Upper lobe of right lung (tissue), 1 donor: ENCODE results near the gene NAT8L. TPM values are rescaled to one million over a fixed set of nuclear protein-coding genes. Genes with fewer than 3 reads are reported as not detected.

Experiments used
- ATAC-seq: fragments of 200-7000 bp; cut with Tn5 transposase; one replicate; pipeline ENCODE4 v1.9.1; 2020; ENCODE audit warnings: mild to moderate bottlenecking, moderate library complexity
- DNase-seq: peaks from one replicate; pipeline ENCODE4 v3.0.0-alpha.2; 2020
- H3K27ac ChIP-seq: fragments of 200-600 bp; one replicate; pipeline ENCODE4 v1.8.0; 2022
- H3K27me3 ChIP-seq: fragments of 200-600 bp; one replicate; pipeline ENCODE4 v1.8.0; 2022; ENCODE audit warnings: mild to moderate bottlenecking
- H3K36me3 ChIP-seq: fragments of 200-600 bp; one replicate; pipeline ENCODE4 v1.8.0; 2022
- H3K4me1 ChIP-seq: fragments of 200-600 bp; one replicate; pipeline ENCODE4 v1.8.0; 2022
- H3K4me3 ChIP-seq: fragments of 200-600 bp; one replicate; pipeline ENCODE4 v1.8.0; 2022; ENCODE audit warnings: mild to moderate bottlenecking
- H3K9me3 ChIP-seq: fragments of 200-600 bp; one replicate; pipeline ENCODE4 v1.8.0; 2022
- intact Hi-C: fragments of 100-400 bp; cut with DNase I; formaldehyde crosslinking; loops from one replicate; pipeline ENCODE4 v1.11.0; 2022
- total RNA-seq: library from RNA; stranded (reverse); fragmentation: NEBNext Ultra II Directional; extraction: Animal tissue kit (Norgen Biotek cat#: 25700); gene quantifications from one replicate; pipeline ENCODE4 v1.2.1, GENCODE V29; 2021
- TF ChIP-seq, protein P1 (sequence below): fragments of 200-600 bp; IDR thresholded peaks from one replicate; pipeline ENCODE4 v1.8.0; 2022; ENCODE audit warnings: antibody characterized with exemption
- donor health status: DM: no; HTN: yes; CAD: no; lungs with severe emphysema.

Gene NAT8L
- total RNA-seq, 1 donor from 2014 or later = 0.46 TPM

DNA sequence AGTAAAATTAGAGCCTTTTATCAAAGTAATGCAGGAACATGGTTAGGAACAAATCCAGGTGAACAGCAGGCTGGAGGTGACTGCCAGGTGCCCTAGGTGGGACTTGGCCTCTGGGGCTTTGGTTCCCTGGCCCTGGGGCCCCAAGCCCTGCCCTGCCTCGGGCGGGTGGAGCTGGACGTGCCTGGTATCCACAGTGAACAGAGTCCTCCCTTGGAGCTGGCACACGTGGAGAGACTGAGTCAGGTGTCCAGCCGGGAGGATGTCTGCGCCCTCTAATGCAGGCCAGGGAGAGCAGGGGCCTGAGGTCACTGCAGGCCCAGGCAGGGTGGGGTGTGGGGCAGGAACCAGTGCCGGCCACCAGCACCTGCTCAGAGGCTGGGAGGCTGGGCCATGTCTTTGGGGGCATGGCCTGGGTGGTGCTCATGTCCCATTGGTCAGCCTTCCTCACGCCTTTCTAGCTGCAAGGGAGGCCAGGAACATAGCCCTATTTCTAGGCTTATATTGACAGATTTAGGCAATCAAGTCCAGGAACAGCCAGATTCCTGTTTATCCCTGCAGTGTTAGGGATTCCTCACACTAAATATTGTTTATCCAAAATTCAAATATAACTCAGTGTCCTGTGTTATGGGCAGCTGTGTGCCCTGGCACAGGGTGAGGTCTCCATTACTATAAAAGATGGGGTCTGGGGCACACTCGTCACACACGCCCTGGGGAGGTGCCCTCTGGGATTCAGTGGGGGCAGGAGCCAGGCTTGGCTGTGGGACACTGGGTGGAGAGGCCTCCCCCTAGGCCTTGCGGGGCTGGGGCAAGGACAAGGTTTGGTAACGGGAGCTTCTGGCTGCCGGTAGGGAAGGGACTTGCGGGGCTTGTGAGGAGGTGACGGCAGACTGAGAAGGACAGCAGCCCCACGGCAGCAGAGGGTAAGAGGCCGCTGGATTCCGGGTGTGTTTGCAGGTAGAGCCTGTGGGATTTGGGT, 14.3 kb upstream of the NAT8L start:
- Histone ChIP-seq H3K27me3 (peaks cover 51% of the 10 kb centered on the region), H3K4me1 (peaks cover 18% of the 10 kb centered on the region), H3K9me3 (no peaks in the 10 kb centered on the region), H3K4me3 (no peak overlapping the region), H3K27ac (no peak overlapping the region), H3K36me3 (no peaks in the 10 kb centered on the region)
- DNase-seq (peak; percentile 53), ATAC-seq (no peak)
- intact Hi-C loops = no loop called here
- TF ChIP-seq, protein P1, sequence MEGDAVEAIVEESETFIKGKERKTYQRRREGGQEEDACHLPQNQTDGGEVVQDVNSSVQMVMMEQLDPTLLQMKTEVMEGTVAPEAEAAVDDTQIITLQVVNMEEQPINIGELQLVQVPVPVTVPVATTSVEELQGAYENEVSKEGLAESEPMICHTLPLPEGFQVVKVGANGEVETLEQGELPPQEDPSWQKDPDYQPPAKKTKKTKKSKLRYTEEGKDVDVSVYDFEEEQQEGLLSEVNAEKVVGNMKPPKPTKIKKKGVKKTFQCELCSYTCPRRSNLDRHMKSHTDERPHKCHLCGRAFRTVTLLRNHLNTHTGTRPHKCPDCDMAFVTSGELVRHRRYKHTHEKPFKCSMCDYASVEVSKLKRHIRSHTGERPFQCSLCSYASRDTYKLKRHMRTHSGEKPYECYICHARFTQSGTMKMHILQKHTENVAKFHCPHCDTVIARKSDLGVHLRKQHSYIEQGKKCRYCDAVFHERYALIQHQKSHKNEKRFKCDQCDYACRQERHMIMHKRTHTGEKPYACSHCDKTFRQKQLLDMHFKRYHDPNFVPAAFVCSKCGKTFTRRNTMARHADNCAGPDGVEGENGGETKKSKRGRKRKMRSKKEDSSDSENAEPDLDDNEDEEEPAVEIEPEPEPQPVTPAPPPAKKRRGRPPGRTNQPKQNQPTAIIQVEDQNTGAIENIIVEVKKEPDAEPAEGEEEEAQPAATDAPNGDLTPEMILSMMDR = no peak

DNA sequence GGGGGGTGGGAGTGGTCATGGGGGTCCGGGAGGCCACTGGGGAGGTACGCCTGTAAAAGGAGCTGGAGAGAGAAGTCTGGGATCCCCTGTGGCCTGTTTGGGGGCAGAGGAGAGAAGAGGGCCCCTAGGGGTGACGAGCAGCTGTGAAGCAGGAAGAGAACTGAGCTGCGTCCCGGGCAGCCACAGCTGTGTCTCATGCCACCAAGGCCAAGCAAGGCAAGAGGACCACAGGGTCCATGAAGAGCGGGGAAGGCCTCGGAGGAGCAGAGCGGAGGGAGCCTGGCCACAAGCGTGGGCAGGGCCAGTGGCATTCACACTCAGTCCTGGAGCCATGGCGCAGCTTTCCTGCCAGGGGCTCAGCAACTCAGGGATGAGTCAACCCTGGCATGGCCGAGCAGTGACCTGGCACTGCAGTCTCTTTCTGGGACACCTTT, 13.6 kb upstream of the NAT8L start:
- intact Hi-C loops = no loop called here
- peaks cover 44% of the 10 kb centered on the region for H3K27me3 ChIP-seq
- no peak overlapping the region for H3K27ac ChIP-seq
- no peaks in the 10 kb centered on the region for H3K9me3 ChIP-seq
- ATAC-seq (no peak), DNase-seq (peak; percentile 56)
- H3K4me3 ChIP-seq = no peak overlapping the region
- TF ChIP-seq, protein P1 = no peak
- H3K4me1 ChIP-seq = peaks cover 15% of the 10 kb centered on the region
- no peaks in the 10 kb centered on the region for H3K36me3 ChIP-seq

DNA sequence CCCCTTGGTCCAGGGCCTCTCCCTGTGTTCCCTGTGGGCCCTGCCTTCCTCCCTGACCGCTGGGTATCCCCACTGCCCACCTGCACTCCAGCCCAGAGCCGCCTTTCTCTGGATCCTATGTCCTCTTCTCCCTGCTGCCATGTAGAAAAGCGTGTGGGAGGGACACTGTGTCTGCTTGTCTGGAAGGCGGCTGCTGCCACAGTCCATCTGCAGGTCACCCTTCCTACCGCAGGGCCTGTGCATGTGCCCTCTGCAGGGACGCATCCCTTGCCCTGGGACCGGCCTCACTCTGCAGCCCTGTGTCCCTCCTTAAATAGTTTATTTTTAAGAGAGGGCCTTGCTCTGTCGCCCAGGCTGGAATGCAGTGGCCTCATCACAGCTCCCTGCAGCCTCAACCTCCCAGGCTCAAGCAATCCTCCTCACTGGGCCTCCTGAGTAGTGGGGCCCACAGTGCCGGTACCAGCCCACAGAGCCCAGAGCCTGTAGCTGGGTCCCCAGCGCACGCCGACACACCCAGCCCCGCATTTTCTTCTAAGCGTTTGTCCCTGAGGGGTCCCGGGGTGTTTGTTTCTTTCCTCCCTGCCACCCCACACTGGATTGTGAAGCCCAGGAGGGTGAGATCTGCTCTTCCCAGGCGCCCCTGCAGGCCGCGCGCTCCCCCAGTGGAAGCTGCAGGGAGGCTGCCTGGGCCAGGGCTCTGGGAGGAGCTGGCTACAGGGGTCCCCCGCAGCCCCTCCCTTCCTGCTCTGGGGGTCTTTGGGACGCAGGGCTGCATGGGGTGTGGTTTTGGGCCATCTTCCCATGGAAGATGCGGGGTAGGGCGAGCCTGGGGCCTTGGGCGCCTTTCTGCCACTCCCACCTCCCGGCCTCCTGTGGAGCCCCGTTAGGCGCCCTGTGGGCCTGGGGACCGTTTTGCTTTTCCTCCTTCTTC, 12.8 kb upstream of the NAT8L start:
- TF ChIP-seq, protein P1 = no peak
- H3K27ac ChIP-seq = no peak overlapping the region
- peaks cover 42% of the 10 kb centered on the region for H3K27me3 ChIP-seq
- H3K36me3 ChIP-seq = no peaks in the 10 kb centered on the region
- peak; percentile 45 for DNase-seq
- H3K9me3 ChIP-seq = no peaks in the 10 kb centered on the region
- intact Hi-C loops = no loop called here
- ATAC-seq = no peak
- H3K4me1 ChIP-seq = peaks cover 7% of the 10 kb centered on the region
- no peak overlapping the region for H3K4me3 ChIP-seq

DNA sequence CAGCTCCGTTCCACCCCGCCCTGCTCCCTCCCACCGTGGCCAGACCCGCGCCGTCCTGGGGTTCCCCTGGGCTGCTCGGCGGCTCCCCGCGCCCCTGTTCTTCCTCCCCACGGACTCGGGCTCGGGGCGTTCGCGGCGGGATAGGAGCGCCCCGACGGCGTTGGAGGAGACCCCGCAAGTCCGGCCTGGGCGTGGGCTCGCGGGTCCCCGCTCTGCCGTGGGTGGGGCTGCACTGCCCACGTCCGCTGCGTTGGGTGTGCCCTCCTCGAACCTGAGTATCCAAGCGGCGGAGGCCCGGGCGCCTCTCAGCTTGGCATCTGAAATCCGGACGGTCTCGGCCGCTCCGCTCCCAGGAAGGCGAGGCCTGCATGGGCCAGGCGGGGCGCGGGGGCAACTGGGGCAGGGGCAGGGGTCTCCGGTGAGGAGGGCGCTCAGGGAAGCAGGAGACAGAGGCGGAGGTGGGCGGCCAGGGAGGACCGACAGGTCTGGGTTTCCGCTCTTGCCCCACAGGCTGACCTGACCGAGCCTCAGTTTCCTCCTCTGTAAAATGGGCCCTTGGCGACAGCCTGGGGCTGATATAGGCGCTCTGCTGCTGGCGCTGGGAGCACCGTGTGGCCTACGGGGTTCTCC, 12.0 kb upstream of the NAT8L start:
- DNase-seq = peak; percentile 62
- peaks cover 41% of the 10 kb centered on the region for H3K27me3 ChIP-seq
- no peaks in the 10 kb centered on the region for H3K36me3 ChIP-seq
- H3K4me1 ChIP-seq = peaks cover 4% of the 10 kb centered on the region
- no peak for ATAC-seq
- TF ChIP-seq, protein P1 = no peak
- no peak overlapping the region for H3K4me3 ChIP-seq
- no peaks in the 10 kb centered on the region for H3K9me3 ChIP-seq
- intact Hi-C loops = no loop called here
- H3K27ac ChIP-seq = no peak overlapping the region
